Heart left ventricle (tissue), 16 donors: Measurements from ENCODE around the gene CEP170B. TPM values are rescaled to one million over a fixed set of nuclear protein-coding genes. Genes with fewer than 3 reads are reported as not detected.
A peak's percentile ranks its signal among the peaks of the same experiment; 100 is the strongest.

ENCODE experiments used
- ATAC-seq, 4 donors: fragments of 200-7000 bp; cut with Tn5 transposase; one replicate each; pipeline ENCODE4 v1.9.1; 2020 to 2022; ENCODE audit warnings: moderate library complexity in 4 of 4, mild to moderate bottlenecking in 3 of 4, moderate number of reproducible peaks in 1 of 4
- DNase-seq, 5 donors: peaks; one replicate each; pipeline ENCODE4 v3.0.0-alpha.2; 2020
- H3K27ac ChIP-seq, 12 donors: fragments of 200-600 bp; sonication (generic) in 4 of 12; one replicate each; pipeline versions ENCODE4 v1.5.0 to v1.8.0; 2016 to 2022; ENCODE audit warnings: mild to moderate bottlenecking in 2 of 12
- H3K27me3 ChIP-seq, 9 donors: fragments of 200-600 bp; sonication (generic) in 2 of 9; one replicate each; pipeline versions ENCODE4 v1.5.1 to v1.8.0; 2016 to 2022; ENCODE audit warnings: mild to moderate bottlenecking in 3 of 9
- H3K36me3 ChIP-seq, 9 donors: fragments of 200-600 bp; sonication (generic) in 2 of 9; one replicate each; pipeline versions ENCODE4 v1.5.0 to v1.8.0; 2018 to 2022; ENCODE audit warnings: mild to moderate bottlenecking in 2 of 9
- H3K4me1 ChIP-seq, 12 donors: fragments of 200-600 bp; sonication (generic) in 4 of 12; one replicate each; pipeline versions ENCODE4 v1.5.0 to v1.8.0; 2016 to 2022; ENCODE audit warnings: mild to moderate bottlenecking in 3 of 12
- H3K4me3 ChIP-seq, 12 donors: fragments of 200-600 bp; sonication (generic) in 4 of 12; one replicate each; pipeline versions ENCODE4 v1.5.0 to v1.8.0; 2017 to 2022; ENCODE audit warnings: mild to moderate bottlenecking in 9 of 12, moderate library complexity in 4 of 12
- H3K9me3 ChIP-seq, 12 donors: fragments of 200-600 bp; sonication (generic) in 4 of 12; one replicate each; pipeline versions ENCODE4 v1.5.0 to v1.8.0; 2016 to 2022; ENCODE audit warnings: mild to moderate bottlenecking in 1 of 12
- POLR2A ChIP-seq, 2 donors: fragments of 450-650 bp; IDR thresholded peaks; one replicate each; pipeline ENCODE4 v1.6.1; 2017; ENCODE audit warnings: antibody characterized with exemption in 2 of 2, mild to moderate bottlenecking in 2 of 2, moderate library complexity in 2 of 2
- WGBS, 4 donors: extraction: QIAGEN DNeasy Blood & Tissue Kit in 2 of 4; methylation state at CpG; one replicate each; pipeline versions ENCODE4 v1.1.5 to v1.1.7; 2013 to 2018; 5-methylcytosine and 5-hydroxymethylcytosine counted together
- intact Hi-C, 10 donors: fragments of 100-400 bp; cut with DNase I; formaldehyde crosslinking; loops; one replicate each; pipeline versions ENCODE4 v1.11.1 to v1.14.2; 2022
- polyA plus RNA-seq, 2 donors: library from polyadenylated mRNA; stranded (reverse); fragments of 200-250 nt; gene quantifications; one replicate each; pipeline ENCODE4 v1.2.3, GENCODE V29; 2013
- total RNA-seq, 9 donors: library from RNA; depleted of rRNA in 2 of 9; stranded (reverse); fragments of >200 nt in 2 of 9; fragmentation: NEBNext Ultra II Directional in 3 of 9; extraction: Animal tissue kit (Norgen Biotek cat#: 25700) in 3 of 9; gene quantifications; one replicate each; pipeline versions ENCODE4 v1.1.0 to v1.2.4, GENCODE V29; 2016 to 2023
- TF ChIP-seq, protein P1 (sequence below), 12 donors: fragments of 200-600 bp; sonication (generic) in 4 of 12; IDR thresholded peaks; one replicate each; pipeline versions ENCODE4 v1.5.0 to v1.8.0; 2018 to 2022; ENCODE audit warnings: antibody characterized with exemption in 12 of 12, mild to moderate bottlenecking in 5 of 12
- donor health status: ischemic (EF 13 %, LVEDD 7.1; RV severe dilation, severe dysfunction).
- donor health status: healthy with polysubstance abuse.
- donor health status: DM: no; HTN: yes; CAD: no.
- donor health status: DM: no; HTN: no; CAD: no.
- donor health status: ischemic (EF 25% LVEDD 6.9; RV normal size, moderate dysfunction).
- donor health status: ischemic (EF 25% LVEDD 5.7; RV mildly dilated, moderate dysfunction).
- donor health status: healthy.
- donor health status: DM: yes; HTN: yes; CAD: no.
- donor health status: ischemic (EF 35%, LVEDD 5.7; RV mildly dilated, moderate dysfunction).
- donor health status: nonischemic (EF 11% LVEDD 7.7; RV severe dilation, severe dysfunction).
- donor health status: DM: yes; HTN: yes; CAD: no.
- donor health status: PGD.
- donor health status: ischemic (EF 29% LVEDD 5.4; RV normal size, mild dysfunction).
- donor health status: nonischemic (EF 23%, LVEDD 6.1; RV moderate dilation, normal function).

CEP170B gene
- total and polyA plus RNA-seq, 11 donors = 7.5 to 21.9 (median 12.5) TPM

GRCh38 chr14:104843442-104844305 is 21.4 kb upstream of the CEP170B start:
- DNase-seq = no peak
- TF ChIP-seq POLR2A (IDR thresholded peaks at IDR 0.05) = no peak
- TF ChIP-seq, protein P1, sequence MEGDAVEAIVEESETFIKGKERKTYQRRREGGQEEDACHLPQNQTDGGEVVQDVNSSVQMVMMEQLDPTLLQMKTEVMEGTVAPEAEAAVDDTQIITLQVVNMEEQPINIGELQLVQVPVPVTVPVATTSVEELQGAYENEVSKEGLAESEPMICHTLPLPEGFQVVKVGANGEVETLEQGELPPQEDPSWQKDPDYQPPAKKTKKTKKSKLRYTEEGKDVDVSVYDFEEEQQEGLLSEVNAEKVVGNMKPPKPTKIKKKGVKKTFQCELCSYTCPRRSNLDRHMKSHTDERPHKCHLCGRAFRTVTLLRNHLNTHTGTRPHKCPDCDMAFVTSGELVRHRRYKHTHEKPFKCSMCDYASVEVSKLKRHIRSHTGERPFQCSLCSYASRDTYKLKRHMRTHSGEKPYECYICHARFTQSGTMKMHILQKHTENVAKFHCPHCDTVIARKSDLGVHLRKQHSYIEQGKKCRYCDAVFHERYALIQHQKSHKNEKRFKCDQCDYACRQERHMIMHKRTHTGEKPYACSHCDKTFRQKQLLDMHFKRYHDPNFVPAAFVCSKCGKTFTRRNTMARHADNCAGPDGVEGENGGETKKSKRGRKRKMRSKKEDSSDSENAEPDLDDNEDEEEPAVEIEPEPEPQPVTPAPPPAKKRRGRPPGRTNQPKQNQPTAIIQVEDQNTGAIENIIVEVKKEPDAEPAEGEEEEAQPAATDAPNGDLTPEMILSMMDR (IDR thresholded peaks at IDR 0.05) = no peak
- Histone ChIP-seq H3K9me3 (no peaks in the 10 kb centered on the region), H3K27ac (no peak overlapping the region), H3K4me1 (peaks cover 0 to 18% (median 12%) of the 10 kb centered on the region in 12 donors), H3K36me3 (no peaks in the 10 kb centered on the region), H3K4me3 (peak overlapping the region; percentile 4 to 59 (median 50)), H3K27me3 (peaks cover 0 to 63% (median 27%) of the 10 kb centered on the region in 9 donors)
- intact Hi-C loops = no loop called here
- 0 to 3% (median 1%) methylated on average over 41 to 69 of the region's 69 CpGs for WGBS, 4 donors
- ATAC-seq = peak in 3 of 4 donors; percentile 55 to 74 (median 56)

- Histone ChIP-seq H3K9me3 (no peaks in the 10 kb centered on the region), H3K36me3 (no peaks in the 10 kb centered on the region), H3K4me1 (peaks cover 0 to 18% (median 12%) of the 10 kb centered on the region in 12 donors), H3K4me3 (peak overlapping the region in 11 of 12 donors; percentile 9 to 59 (median 50)), H3K27ac (no peak overlapping the region), H3K27me3 (peaks cover 0 to 66% (median 27%) of the 10 kb centered on the region in 9 donors)
- DNase-seq = no peak
- TF ChIP-seq, protein P1 (IDR thresholded peaks at IDR 0.05) = no peak
- TF ChIP-seq POLR2A (IDR thresholded peaks at IDR 0.05) = no peak
- intact Hi-C loops = no loop called here
- peak in 3 of 4 donors; percentile 20 to 47 (median 33) for ATAC-seq
- 10 to 14% (median 12%) methylated on average over 22 to 27 of the region's 27 CpGs for WGBS, 4 donors
Measured at GRCh38 chr14:104844306-104845032, 20.6 kb upstream of the CEP170B start.

DNA sequence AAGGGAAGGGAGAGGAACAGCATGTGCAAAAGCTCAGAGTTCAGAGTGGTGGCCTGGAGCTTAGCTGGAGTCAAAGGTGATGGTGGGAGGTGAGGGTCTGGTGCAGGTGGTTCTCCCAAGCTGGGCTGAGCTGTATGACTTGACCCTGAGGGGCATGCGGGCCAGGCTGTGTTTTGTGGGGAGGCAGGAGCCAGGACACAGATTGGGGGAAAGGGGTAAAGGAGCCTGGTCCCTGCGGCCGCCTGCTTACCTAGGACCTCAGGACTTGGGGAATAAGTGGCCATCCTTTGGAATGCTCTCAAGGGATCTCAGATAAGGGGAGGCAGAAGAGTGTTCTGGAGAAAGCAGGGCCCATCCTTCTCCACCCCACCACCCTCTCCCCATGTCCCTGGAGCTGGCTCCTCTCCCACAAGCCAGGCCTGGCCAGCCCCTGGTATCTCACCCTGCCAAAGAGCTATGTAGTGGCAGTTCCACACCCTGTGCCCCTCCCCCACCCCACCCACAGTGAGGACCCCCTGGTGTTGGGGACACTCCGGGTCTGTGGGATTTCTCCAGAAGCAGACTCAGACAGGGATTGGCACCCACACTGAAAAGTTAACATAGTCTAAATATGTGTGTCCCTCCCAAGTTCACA is 19.9 kb upstream of the CEP170B start:
- TF ChIP-seq, protein P1 (IDR thresholded peaks at IDR 0.05) = no peak
- TF ChIP-seq POLR2A (IDR thresholded peaks at IDR 0.05) = no peak
- no peak overlapping the region for H3K27ac ChIP-seq
- 86 to 91% (median 87%) methylated on average over 3 to 4 of the region's 4 CpGs for WGBS, 4 donors
- H3K27me3 ChIP-seq = peaks cover 0 to 69% (median 29%) of the 10 kb centered on the region in 9 donors
- no peaks in the 10 kb centered on the region for H3K36me3 ChIP-seq
- intact Hi-C loops = no loop called here
- H3K4me1 ChIP-seq = peaks cover 0 to 18% (median 12%) of the 10 kb centered on the region in 12 donors
- no peaks in the 10 kb centered on the region for H3K9me3 ChIP-seq
- DNase-seq (no peak), ATAC-seq (no peak)
- H3K4me3 ChIP-seq = no peak overlapping the region
